GM12865 (cell line): ENCODE results near the gene SOST.

ENCODE experiments used
- DNase-seq: peaks from one replicate; pipeline ENCODE4 v3.0.0; 2010; ENCODE audit warnings: low read depth
- H3K4me3 ChIP-seq: 2 replicates; pipeline ENCODE4 v1.5.1; 2011; ENCODE audit warnings: mild to moderate bottlenecking, low read depth, low read length, control low read depth
- TF ChIP-seq, protein P1 (sequence below): IDR thresholded peaks from 2 replicates; pipeline ENCODE4 v1.5.1; 2011; ENCODE audit warnings: low read length, control low read depth, low read depth, inconsistent platforms; ENCODE audit not compliant: insufficient read depth; ENCODE audit errors: missing control alignments

The SOST gene

GRCh38 chr17:43767713-43768059 is 9.1 kb upstream of the SOST start:
- no peak overlapping the region for H3K4me3 ChIP-seq
- TF ChIP-seq, protein P1, sequence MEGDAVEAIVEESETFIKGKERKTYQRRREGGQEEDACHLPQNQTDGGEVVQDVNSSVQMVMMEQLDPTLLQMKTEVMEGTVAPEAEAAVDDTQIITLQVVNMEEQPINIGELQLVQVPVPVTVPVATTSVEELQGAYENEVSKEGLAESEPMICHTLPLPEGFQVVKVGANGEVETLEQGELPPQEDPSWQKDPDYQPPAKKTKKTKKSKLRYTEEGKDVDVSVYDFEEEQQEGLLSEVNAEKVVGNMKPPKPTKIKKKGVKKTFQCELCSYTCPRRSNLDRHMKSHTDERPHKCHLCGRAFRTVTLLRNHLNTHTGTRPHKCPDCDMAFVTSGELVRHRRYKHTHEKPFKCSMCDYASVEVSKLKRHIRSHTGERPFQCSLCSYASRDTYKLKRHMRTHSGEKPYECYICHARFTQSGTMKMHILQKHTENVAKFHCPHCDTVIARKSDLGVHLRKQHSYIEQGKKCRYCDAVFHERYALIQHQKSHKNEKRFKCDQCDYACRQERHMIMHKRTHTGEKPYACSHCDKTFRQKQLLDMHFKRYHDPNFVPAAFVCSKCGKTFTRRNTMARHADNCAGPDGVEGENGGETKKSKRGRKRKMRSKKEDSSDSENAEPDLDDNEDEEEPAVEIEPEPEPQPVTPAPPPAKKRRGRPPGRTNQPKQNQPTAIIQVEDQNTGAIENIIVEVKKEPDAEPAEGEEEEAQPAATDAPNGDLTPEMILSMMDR, result no peak
- no peak for DNase-seq

DNA sequence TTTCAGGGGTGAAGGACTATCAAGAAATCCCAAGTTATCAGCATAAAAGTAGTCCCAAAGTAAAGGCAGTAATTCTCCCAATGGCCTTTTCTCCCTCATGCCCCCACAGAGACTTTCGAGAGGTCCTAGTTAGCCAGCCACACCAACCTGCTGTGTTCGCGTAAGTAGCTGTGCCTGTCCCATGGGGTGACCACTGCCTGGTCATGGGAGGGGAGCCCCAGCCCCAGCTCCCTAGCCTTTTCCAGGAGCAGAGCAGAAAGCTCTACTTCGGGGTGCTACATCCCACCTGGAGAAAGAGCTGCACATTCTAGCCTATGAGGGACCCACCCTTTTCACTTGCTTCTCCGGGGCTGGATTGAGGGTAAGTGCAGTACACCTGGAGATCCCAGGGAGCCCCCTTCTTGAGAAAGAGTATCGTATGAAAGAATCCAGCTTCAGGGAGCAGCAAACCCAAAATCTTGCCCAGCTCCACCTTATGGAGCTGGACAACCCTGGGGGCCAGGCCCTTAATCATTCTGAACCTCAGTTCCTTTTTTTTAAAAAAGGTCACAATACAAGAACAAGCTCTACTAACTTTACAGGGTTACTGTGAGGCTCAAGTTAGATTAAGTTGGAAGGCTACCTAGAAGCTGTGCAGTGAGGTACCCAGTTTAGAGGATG is 8.6 kb upstream of the SOST start:
- no peak for DNase-seq
- TF ChIP-seq, protein P1, result no peak
- no peak overlapping the region for H3K4me3 ChIP-seq

- H3K4me3 ChIP-seq, result no peak overlapping the region
- TF ChIP-seq, protein P1, result peak; percentile 80
- peak; percentile 46 for DNase-seq
Observed at GRCh38 chr17:43766413-43767052, 7.9 kb upstream of the SOST start.

- peak; percentile 92 for DNase-seq
- no peak overlapping the region for H3K4me3 ChIP-seq
- TF ChIP-seq, protein P1, result peak; percentile 98
Observed at GRCh38 chr17:43760254-43760852, 1.8 kb upstream of the SOST start.

DNA sequence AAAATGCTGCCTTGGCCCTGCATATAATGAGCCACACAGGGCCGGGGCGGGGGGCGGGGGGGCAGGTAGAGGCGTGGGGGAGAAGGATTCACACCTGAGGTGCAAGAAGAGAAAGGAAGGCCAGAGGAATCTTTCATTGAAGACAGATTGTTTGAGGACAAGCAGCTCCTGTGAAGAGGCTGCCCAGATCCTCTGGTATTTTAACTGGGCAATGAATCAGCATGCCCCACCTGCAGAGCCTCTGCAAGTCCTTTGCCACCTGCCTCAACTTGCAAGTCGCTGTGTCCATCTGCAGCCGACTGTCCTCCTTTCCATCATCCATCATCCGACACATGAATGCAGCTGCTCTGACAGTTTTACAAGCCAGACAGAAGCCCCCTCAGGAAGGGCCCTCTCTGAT is 1.2 kb upstream of the SOST start:
- TF ChIP-seq, protein P1, result no peak
- no peak for DNase-seq
- no peak overlapping the region for H3K4me3 ChIP-seq

DNA sequence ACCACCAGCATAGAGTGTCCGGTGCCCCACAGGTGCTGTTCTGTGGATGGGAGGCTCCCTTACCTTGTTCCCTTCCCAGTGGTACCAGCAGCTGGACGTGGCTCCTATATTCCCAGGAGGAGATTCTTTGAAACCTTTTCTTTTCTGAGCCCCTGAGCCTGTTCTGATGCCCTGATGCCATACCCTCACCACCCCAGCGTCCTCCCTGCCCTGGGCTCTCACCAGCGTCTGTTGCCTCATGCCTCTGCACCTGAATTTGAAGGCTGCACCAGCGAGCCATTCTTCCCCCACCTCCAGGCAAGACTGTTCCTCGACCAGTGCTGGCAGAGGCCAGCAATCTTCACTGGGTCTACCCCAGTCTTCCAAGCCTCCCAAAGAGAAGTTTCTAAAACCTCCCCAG is 505 bp downstream of the SOST start:
- H3K4me3 ChIP-seq, result no peak overlapping the region
- TF ChIP-seq, protein P1, result no peak
- no peak for DNase-seq

GRCh38 chr17:43757171-43757660 is 1.4 kb downstream of the SOST start:
- H3K4me3 ChIP-seq, result no peak overlapping the region
- TF ChIP-seq, protein P1, result no peak
- no peak for DNase-seq
